K562 (cell line): ENCODE measurements around the gene COX5A. TPM values are rescaled to one million over a fixed set of nuclear protein-coding genes. Genes with fewer than 3 reads are reported as not detected.

ENCODE experiments used
- FOXA3 ChIP-seq, 2 experiments: fragments of 450-650 bp in 1 of 2; sonication (generic) in 1 of 2; formaldehyde crosslinking; IDR thresholded peaks in 1 of 2; conservative IDR thresholded peaks in 1 of 2; 2 replicates each; pipeline versions ENCODE4 v1.4.0 to v1.8.0; 2020 to 2022; ENCODE audit warnings: mild to moderate bottlenecking in 2 of 2, missing genetic modification reagents in 1 of 2
- GTF3C2 ChIP-seq: IDR thresholded peaks from 3 replicates; pipeline ENCODE4 v1.6.1; 2011; ENCODE audit warnings: borderline replicate concordance, mild to moderate bottlenecking, moderate library complexity; ENCODE audit not compliant: insufficient read length; ENCODE audit errors: extremely low read depth
- MGA ChIP-seq: fragments of 450-650 bp; IDR thresholded peaks from 2 replicates; pipeline ENCODE4 v1.6.1; 2016; ENCODE audit warnings: mild to moderate bottlenecking, moderate library complexity
- RNF219 ChIP-seq: fragments of 250-450 bp; sonication (Bioruptor Pico); IDR thresholded peaks from 2 replicates; pipeline ENCODE4 v1.5.0; 2022; ENCODE audit warnings: mild to moderate bottlenecking
- STAT5B ChIP-seq: fragments of 250-450 bp; sonication (Bioruptor Pico); IDR thresholded peaks from 2 replicates; pipeline ENCODE4 v1.8.0; 2021; ENCODE audit warnings: mild to moderate bottlenecking, inconsistent platforms
- ZNF41 ChIP-seq: fragments of 250-450 bp; sonication (Bioruptor Pico); conservative IDR thresholded peaks from 2 replicates; pipeline ENCODE4 v1.4.0; 2020; ENCODE audit warnings: mild to moderate bottlenecking
- polyA plus RNA-seq, 8 experiments: library from polyadenylated mRNA; depleted of rRNA in 4 of 8; stranded (reverse) in 5 of 8; unstranded in 3 of 8; fragments of >200 nt; fragmentation: Nextera tagmentation in 2 of 8; fragmentation: Illumina TruSeq in 1 of 8; extraction: Ambion mirVana in 2 of 8; extraction: Trizol in 1 of 8; gene quantifications; 2 replicates each; pipeline versions ENCODE4 v1.2.1 to v1.2.3, GENCODE V29; 2011 to 2014; ENCODE audit warnings: inconsistent platforms in 1 of 8, missing spikeins in 1 of 8
- total RNA-seq, 7 experiments: library from RNA; depleted of rRNA in 6 of 7; stranded (reverse); fragments of >200 nt in 6 of 7; fragmentation: Illumina TruSeq in 2 of 7; extraction: Trizol in 2 of 7; gene quantifications; 2 replicates each; pipeline versions ENCODE4 v1.2.1 to v1.2.3, GENCODE V29; 2011 to 2021; ENCODE audit warnings: low replicate concordance in 1 of 7

The COX5A gene
- total and polyA plus RNA-seq, 9 of the 15 experiments (the other 6 are each of a cell fraction or from before 2014, with no cell fraction given), result 86.8 to 553 (median 371) TPM

- TF ChIP-seq GTF3C2 (no peak), ZNF41 (CRISPR knock-in tag) (no peak), RNF219 (CRISPR knock-in tag) (no peak), FOXA3 (CRISPR knock-in tag; conservative IDR thresholded peaks at IDR 0.05 in 1 of 2, IDR thresholded peaks at IDR 0.05 in 1 of 2) (peak in 1 of 2 experiments; percentile 94; a peak in 2 of 4 replicates), STAT5B (CRISPR knock-in tag) (no peak), MGA (peak; percentile 100)
Measured at GRCh38 chr15:74955796-74956647, 18.1 kb upstream of the COX5A start (continued).
